NCI-H748 treated with DMSO at 0.1 percent for 48 hours (cell line): ENCODE results near the gene TEX9.

Source experiments
- DNase-seq: peaks from one replicate; lab custom pipeline; 2025; lab: John Stamatoyannopoulos, UW

Gene TEX9

GRCh38 chr15:56454836-56455235, 89.6 kb downstream of the TEX9 start:
- DNase-seq, result no peak

- DNase-seq, result no peak
These were observed 91.0 kb downstream of the TEX9 start for GRCh38 chr15:56456229-56456628.

DNA sequence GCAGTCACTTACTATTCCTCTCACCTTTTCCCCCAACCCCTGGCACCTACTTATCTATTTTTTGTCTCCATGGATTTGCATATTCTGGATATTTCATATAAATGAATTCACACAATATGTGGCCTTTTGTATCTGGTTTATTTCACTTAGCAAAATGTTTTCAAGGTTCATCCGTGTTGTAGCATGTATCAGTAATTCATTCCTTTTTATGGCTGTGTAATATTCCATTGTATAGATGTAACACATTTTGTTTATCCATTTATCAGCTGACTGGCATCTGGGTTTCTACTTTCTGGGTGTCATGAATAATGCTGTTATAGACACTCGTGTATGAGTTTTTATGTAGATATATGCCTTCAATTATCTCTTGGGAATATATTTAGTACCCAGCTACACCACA, 93.9 kb downstream of the TEX9 start:
- no peak for DNase-seq

GRCh38 chr15:56460071-56460470, 94.8 kb downstream of the TEX9 start:
- DNase-seq, result no peak

DNA sequence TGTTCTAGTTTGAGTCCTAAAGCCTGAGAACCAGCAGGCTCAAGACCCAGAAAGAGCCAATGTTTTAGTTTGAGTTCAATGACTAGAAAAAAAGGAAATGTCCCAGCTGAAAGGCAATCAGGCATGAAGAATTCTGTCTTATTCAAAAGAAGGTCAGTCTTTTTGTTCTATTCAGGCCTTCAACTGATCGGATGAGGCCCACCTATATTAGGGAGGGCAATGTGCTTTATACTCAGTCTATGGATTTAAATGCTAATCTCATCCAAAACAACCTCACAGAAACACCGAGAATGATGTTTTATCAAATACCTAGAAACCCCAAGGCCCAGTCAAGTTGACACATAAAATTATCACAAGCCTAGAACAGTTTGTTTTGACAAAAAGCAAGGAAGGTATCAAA, 95.7 kb downstream of the TEX9 start:
- no peak for DNase-seq

GRCh38 chr15:56464893-56465520, 99.8 kb downstream of the TEX9 start, which contains the start of gene MNS1:
MNS1 (minus strand) TSS chr15:56465137; CDS start chr15:56464972, 165 bp downstream.
- DNase-seq, result peak; percentile 75

- DNase-seq, result no peak
These were observed 102.4 kb downstream of the TEX9 start for GRCh38 chr15:56467616-56468015.

GRCh38 chr15:56468401-56468800, 103.2 kb downstream of the TEX9 start:
- DNase-seq, result no peak

DNA sequence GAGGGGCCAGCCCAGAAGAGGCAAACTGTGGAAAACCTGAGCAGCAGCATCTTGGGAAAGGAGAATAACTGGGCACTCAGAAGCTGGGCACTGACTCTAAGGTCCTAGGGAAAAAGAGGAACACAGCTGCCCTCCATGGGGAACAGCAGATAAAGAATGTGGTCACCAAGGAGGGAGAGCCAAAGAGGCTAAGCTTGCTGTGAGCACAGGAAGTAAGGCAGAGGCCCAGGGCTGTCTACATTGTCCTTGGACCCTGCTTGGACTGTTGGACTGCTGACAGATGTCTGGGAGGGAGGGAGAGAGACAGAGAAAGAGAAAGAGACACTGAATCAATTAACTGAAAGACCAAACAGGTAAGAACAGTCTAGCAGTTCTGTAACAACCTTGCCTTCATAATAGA, 104.3 kb downstream of the TEX9 start:
- DNase-seq, result no peak

DNA sequence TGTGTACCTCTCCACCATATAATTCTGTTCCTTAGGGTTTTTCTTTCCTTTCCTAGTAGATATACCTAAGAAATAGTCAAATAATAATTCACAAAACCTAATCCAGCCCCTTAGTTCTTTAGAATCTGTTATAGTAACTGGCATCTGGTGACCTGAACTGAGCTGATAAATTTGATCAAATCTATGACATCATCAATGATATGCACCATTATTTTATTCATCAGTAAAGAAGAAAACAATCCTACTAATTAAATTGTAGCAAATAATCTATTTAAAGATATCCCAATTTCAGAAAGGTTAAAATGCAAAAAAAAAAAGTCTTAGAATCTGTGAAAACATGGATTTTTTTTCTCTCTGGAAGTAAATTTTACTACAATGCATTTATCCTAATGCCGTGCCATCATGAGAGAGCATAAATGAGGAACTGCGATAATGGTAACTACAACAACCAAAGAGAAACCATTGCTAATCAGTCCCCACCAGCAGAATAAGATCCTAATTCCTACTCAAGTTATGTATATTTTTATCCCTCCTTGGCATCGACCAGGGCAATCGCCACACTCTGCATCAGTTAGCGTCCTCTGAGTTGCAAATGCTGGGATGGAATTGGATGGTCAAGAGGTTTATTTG, 106.3 kb downstream of the TEX9 start:
- no peak for DNase-seq

- DNase-seq, result no peak
These were observed 107.1 kb downstream of the TEX9 start for GRCh38 chr15:56472278-56472677.

GRCh38 chr15:56473017-56473416, 107.8 kb downstream of the TEX9 start:
- no peak for DNase-seq

GRCh38 chr15:56475351-56475750, 110.1 kb downstream of the TEX9 start:
- DNase-seq, result no peak
